DLD1 (cell line): Measurements from ENCODE around the gene TMEM91.
"Not testable (repeated sequence)": the region's sequence is repeated elsewhere in the genome, so short reads cannot be mapped to it uniquely, and the experiment has no call there.

Experiments
- in situ Hi-C: cut with HindIII; loops from 2 replicates; pipeline ENCODE4 v1.10.0; 2017; ENCODE audit warnings: low sequenced_read_pairs

TMEM91 gene

DNA sequence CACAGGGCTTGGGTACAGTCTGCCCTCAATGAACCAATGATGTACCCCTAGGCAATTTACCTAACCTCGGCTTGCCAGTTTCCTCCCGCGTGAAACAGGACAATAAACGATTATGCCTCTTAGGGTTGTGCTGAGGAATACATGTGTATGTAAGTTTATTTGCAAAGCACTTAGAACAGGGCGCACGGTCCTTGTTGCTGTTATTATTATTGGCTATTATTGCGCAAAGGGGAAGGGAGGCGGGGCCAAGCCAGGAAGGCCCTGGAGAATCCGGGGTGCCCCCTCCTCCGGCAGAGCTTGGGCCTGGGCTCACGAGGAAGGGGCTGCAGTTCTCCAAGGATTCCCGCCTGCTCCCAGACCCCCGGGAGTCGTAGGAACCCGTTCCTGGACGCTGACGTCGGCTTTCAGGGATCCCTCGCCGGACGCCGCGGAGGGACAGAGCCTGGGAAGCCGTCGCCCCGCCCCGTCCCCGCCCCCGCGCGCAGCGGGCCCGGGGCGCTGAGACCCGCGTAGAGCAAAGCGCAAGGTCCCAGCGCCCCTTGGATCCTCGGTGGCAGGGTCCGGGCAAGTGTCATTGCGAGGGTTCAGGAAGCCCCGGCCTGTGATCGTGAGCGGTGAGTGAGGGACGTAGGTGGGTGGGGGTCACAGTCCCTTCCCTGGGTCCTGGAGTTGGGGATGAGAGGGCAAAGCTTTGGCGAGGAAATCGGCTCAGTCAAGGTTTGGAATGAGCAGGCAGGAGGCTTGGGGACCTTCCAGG lies at the start of gene TMEM91:
Gene TMEM91, plus strand, starts transcription at position 293 of the 757 bp plus-strand sequence. CDS start 1,777 bp downstream, outside the sequence.
- in situ Hi-C loops: no loop called here

DNA sequence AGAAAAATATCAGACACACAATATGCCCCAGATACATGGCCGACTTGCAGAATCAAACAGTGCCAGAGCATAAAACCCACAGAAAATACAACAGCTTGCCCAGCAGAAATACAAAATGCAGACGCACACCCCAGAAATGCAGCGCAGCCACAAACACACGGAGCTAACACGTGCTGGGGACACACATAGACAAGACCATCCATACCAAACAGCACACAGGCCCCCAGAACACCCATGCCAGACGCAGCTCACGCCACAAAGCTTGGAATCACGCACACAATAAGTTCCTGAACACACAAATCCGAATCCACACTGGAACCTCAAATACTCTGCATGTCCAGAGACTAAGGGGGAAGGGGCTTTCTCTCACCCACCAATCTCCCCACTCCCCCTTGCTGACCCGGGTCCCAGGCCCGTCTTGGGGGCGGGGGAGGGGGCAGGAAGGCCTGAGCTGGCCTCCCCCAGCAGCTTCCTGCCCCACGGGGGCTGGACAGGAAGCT lies 49.2 kb upstream of the TMEM91 start:
- in situ Hi-C loops: no loop called here

- in situ Hi-C loops: no loop called here
Observed at GRCh38 chr19:41327576-41328156, 48.7 kb upstream of the TMEM91 start.

DNA sequence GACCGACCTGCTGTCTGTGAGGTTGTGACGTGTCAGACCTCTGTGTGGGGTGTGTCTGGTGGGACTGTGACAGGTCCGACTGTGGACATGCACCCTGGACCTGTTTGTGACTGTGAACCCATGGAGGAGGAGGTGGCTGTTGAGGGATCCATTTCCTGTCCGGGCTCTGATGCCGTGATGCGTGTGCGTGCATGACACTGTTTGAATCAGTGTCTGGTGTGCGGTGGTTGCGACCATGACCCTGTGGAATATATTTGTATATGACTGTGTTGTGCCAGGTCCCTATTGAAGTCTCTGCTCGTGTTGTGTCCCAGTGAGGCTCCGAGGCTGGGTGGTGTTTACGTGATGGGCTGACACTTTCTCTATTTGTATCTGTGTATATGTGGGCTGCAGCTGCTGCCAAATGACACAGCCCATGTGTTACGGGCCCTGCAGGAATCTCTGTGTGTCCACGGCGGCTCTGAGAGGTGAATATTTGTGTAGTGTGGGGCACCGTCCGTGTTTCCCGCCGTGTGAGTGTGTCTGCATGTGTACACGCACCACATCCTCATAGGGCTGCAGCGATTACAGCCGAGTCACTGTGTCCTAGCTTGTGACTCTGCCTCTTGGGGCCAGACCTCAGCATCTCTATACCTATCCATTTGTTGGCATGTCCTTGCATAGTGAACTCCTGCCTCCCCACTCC lies 48.0 kb upstream of the TMEM91 start:
- in situ Hi-C loops: no loop called here

DNA sequence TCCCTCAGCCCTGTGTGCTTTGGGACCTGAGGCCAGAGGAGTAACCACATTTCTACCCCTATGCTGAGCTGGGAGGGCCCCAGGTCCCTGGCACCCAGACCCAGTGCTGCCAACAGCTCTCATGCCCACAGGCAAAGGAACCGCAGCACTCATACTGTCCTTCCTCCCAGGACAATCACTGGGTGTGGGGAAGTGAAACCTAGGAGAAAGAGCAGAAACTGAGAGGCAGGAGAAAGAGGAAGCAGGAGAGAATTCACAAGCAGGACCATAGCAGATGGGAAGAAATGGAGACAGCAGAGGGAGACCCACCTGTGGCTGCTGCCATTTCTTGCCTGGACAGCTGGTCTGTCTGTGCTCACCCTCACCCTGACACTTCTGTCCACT lies 47.5 kb upstream of the TMEM91 start:
- in situ Hi-C loops: no loop called here

DNA sequence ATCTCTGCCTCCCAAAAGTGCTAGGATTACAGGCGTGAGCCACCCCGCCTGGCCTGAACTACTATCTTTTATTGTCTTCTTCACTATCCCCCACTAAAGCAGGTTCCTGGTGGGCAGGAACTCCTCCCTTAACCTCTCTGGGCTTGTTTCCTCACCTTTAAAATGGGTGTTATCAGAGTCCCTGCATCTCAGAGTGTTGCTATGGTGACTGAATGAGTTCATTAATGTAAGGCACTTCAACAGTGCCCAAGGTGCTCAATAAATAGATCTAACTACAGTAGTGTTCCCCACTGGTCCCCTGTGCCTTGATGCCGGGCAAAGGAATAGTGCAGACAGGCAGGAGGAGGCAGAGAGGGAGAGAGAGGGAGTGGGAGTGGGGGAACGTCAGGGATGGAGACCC lies 45.9 kb upstream of the TMEM91 start:
- in situ Hi-C loops: no loop called here

- in situ Hi-C loops: no loop called here
Observed at GRCh38 chr19:41330946-41331678, 45.2 kb upstream of the TMEM91 start.

- in situ Hi-C loops: no loop called here
Observed at GRCh38 chr19:41332000-41332399, 44.3 kb upstream of the TMEM91 start.

GRCh38 chr19:41332468-41332867 lies 43.9 kb upstream of the TMEM91 start:
- in situ Hi-C loops: no loop called here

DNA sequence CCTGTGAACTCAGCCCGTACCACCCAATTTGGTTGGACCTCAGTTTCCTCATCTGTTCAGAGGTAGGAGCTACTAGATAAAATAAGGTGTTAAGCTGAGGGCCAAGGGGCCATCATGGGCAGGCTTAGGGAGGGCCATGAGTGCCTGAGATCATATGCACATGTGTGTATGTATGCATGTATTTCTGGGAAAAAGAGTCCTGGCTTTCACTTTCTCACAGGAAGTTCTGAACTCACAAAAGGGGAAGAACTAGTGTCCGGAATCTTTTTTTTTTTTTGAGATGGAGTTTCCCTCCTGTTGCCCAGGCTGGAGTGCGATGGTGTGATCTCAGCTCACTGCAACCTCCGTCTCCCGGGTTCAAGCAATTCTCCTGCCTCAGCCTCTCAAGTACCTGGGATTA lies 41.5 kb upstream of the TMEM91 start:
- in situ Hi-C loops: no loop called here

- in situ Hi-C loops: no loop called here
Observed at GRCh38 chr19:41335467-41335866, 40.9 kb upstream of the TMEM91 start.

GRCh38 chr19:41339936-41340335 lies 36.4 kb upstream of the TMEM91 start:
- in situ Hi-C loops: no loop called here

DNA sequence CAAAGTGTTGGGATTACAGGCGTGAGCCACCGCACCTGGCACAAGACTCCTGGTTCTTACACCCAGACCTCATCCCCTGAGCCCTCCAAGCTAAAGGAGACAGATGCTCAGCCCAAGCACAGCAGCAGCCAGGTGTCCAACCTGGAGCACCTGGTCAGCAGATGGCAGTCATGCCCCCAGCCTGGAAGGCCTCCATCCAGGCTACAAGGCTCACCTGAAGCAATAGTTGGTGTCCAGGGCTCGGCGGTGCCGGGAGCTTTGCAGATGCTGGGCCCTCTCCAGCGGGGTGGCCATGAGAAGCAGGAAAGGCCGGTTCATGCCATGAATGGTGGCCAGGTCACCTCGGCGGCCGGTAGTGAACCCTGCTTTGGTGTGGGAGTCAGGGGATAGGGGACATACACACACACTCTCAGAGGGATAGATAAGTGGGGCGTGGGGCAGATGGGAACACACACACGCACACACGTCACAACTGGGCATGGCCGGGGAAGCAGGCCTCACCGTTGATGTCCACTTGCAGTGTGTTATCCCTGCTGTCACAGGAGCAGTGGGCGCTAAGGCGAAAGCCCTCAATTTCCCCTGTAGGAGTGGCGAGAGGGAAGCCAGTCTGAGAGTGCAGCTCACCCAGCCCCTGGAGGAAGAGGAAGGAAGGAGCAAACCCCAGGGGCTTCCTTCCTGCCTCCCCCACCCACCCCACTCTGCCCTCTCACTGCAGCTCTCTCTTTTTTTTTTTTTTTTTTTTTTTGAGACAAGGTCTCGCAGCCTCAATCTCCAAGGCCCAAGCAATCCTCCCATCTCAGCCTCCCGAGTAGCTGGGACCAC lies 34.5 kb upstream of the TMEM91 start:
- in situ Hi-C loops: no loop called here

DNA sequence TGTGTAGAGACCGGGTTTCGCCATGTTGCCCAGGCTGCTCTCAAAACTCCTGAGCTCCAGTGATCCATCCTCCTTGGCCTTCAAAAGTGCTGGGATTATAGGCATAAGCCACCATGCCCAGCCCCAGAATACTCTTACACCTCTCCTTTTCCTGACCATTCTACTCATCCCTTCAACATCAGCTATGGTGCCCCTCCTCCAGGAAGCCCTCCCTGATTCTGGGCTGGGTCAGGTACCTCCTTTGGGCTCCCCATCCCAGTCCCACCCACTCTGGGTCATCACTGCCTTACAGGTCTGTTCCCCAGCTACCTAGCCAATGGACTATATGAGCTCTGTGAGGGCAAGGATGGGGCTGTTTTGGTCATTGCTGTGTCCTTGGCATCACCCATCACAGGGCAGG lies 32.2 kb upstream of the TMEM91 start:
- in situ Hi-C loops: no loop called here

- in situ Hi-C loops: not testable (repeated sequence)
Observed at GRCh38 chr19:41346916-41347315, 29.4 kb upstream of the TMEM91 start.

GRCh38 chr19:41350735-41351338 lies 25.5 kb upstream of the TMEM91 start:
- in situ Hi-C loops: no loop called here

GRCh38 chr19:41351339-41352245 lies 24.7 kb upstream of the TMEM91 start:
- in situ Hi-C loops: no loop called here

DNA sequence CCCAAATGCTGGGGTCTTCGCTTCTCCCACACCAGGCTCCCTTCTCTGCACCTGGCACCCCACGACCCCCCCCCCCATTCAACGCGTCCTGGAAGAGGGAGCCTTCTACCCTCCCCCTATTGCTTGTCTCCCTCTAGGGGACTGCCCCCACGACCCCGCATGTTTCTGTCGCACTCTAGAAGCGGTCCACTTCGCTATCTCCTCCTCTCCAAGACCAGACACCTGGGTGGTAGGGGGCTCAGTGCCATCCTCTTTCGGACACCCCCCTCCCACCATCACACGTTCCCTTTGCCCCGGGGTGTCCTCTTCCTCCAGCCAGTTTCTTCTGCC lies 24.1 kb upstream of the TMEM91 start:
- in situ Hi-C loops: no loop called here
